IMR-90 (cell line): ENCODE results near the gene RNF2. TPM values are rescaled to one million over a fixed set of nuclear protein-coding genes. Genes with fewer than 3 reads are reported as not detected.

Experiments used
- ATAC-seq: fragments of 200-7000 bp; cut with Tn5 transposase; 2 replicates; pipeline ENCODE4 v1.9.1; 2020; ENCODE audit warnings: low read depth, mild to moderate bottlenecking, moderate library complexity
- BruUV-seq: library from RNA; stranded (reverse); fragments of 400-500 nt; replicated peaks from 2 replicates; lab custom pipeline; 2021; lab: Mats Ljungman, UMichigan
- CTCF ChIA-PET: fragments of 300-600 bp; formaldehyde crosslinking; extraction: SDS; loops from one replicate; lab custom pipeline; 2021; ENCODE audit warnings: antibody characterized with exemption; lab: Yijun Ruan, JAX
- POLR2A ChIA-PET: fragments of 300-600 bp; sonication (Branson Sonifier 250); formaldehyde crosslinking; loops from one replicate; lab custom pipeline; 2022; ENCODE audit warnings: antibody characterized with exemption; ENCODE audit not compliant: unreplicated experiment; lab: Charles Lee
- DNase-seq: peaks from one replicate; pipeline ENCODE4 v3.0.0; 2013
- H2AFZ ChIP-seq: replicated peaks from 2 replicates; pipeline ENCODE3; 2013; ENCODE audit warnings: low read length, mild to moderate bottlenecking; ENCODE audit not compliant: poor library complexity
- H2AK5ac ChIP-seq: 2 replicates; pipeline ENCODE4 v1.6.1; 2013; ENCODE audit warnings: low read depth, low read length, inconsistent platforms
- H2AK9ac ChIP-seq: replicated peaks from 2 replicates; pipeline ENCODE3; 2013; ENCODE audit warnings: mild to moderate bottlenecking, low read depth, low read length, moderate library complexity; ENCODE audit not compliant: poor library complexity
- H2BK120ac ChIP-seq: 2 replicates; pipeline ENCODE4 v1.6.1; 2013; ENCODE audit warnings: low read depth, low read length, inconsistent platforms
- H2BK15ac ChIP-seq: 3 replicates; pipeline ENCODE4 v1.6.1; 2013; ENCODE audit warnings: low read depth, low read length, inconsistent platforms
- H2BK20ac ChIP-seq: 2 replicates; pipeline ENCODE4 v1.6.1; 2013; ENCODE audit warnings: low read depth, mild to moderate bottlenecking, inconsistent platforms, low read length, moderate library complexity
- H2BK5ac ChIP-seq: 2 replicates; pipeline ENCODE4 v1.6.1; 2013; ENCODE audit warnings: mild to moderate bottlenecking, low read depth, low read length, inconsistent platforms; ENCODE audit not compliant: poor library complexity, severe bottlenecking
- H3K14ac ChIP-seq: replicated peaks from 2 replicates; pipeline ENCODE4 v1.6.1; 2013; ENCODE audit warnings: low read depth, low read length, inconsistent platforms
- H3K18ac ChIP-seq: 2 replicates; pipeline ENCODE4 v1.6.1; 2013; ENCODE audit warnings: low read depth, low read length, control low read depth
- H3K23ac ChIP-seq: 2 replicates; pipeline ENCODE4 v1.6.1; 2013; ENCODE audit warnings: low read depth, low read length, inconsistent platforms
- H3K27ac ChIP-seq: 2 replicates; pipeline ENCODE4 v1.5.1; 2013; ENCODE audit warnings: mild to moderate bottlenecking, control low read depth, low read length; ENCODE audit not compliant: insufficient read depth
- H3K27me3 ChIP-seq: 2 replicates; pipeline ENCODE4 v1.6.1; 2013; ENCODE audit warnings: low read length; ENCODE audit not compliant: control insufficient read depth, insufficient read depth
- H3K36me3 ChIP-seq: 2 replicates; pipeline ENCODE4 v1.6.1; 2013; ENCODE audit warnings: low read length, mixed read lengths; ENCODE audit not compliant: control insufficient read depth, insufficient read depth
- H3K4ac ChIP-seq: 2 replicates; pipeline ENCODE4 v1.6.1; 2013; ENCODE audit warnings: low read depth, low read length, inconsistent platforms
- H3K4me1 ChIP-seq: 2 replicates; pipeline ENCODE4 v1.6.1; 2013; ENCODE audit warnings: low read length, mixed read lengths; ENCODE audit not compliant: control insufficient read depth, insufficient read depth
- H3K4me2 ChIP-seq: 2 replicates; pipeline ENCODE4 v1.6.1; 2013; ENCODE audit warnings: low read depth, mild to moderate bottlenecking, control low read depth, low read length, moderate library complexity
- H3K4me3 ChIP-seq: 2 replicates; pipeline ENCODE4 v1.5.1; 2013; ENCODE audit warnings: low read depth, mild to moderate bottlenecking, control low read depth, low read length, moderate library complexity; ENCODE audit not compliant: insufficient read depth
- H3K56ac ChIP-seq: 2 replicates; pipeline ENCODE4 v1.6.1; 2013; ENCODE audit warnings: low read length, inconsistent platforms; ENCODE audit not compliant: insufficient read depth; ENCODE audit errors: extremely low read depth
- H3K79me1 ChIP-seq, 2 experiments: 2 replicates each; pipeline ENCODE4 v1.6.1; 2013; ENCODE audit warnings: low read length in 2 of 2, inconsistent platforms in 1 of 2, low read depth in 1 of 2
- H3K9ac ChIP-seq: 2 replicates; pipeline ENCODE4 v1.6.1; 2013; ENCODE audit warnings: low read depth, low read length, control low read depth
- H3K9me1 ChIP-seq: 2 replicates; pipeline ENCODE4 v1.6.1; 2013; ENCODE audit warnings: low read length, inconsistent platforms; ENCODE audit not compliant: insufficient read depth
- H3K9me3 ChIP-seq: 2 replicates; pipeline ENCODE4 v1.6.1; 2013; ENCODE audit warnings: low read length; ENCODE audit not compliant: control insufficient read depth, insufficient read depth
- H4K20me1 ChIP-seq: 2 replicates; pipeline ENCODE4 v1.6.1; 2013; ENCODE audit warnings: low read length, inconsistent platforms; ENCODE audit not compliant: insufficient read depth
- H4K5ac ChIP-seq: 2 replicates; pipeline ENCODE4 v1.6.1; 2013; ENCODE audit warnings: mild to moderate bottlenecking, low read depth, low read length, control low read depth
- H4K8ac ChIP-seq, 2 experiments: 2 replicates each; pipeline ENCODE4 v1.6.1; 2013; ENCODE audit warnings: low read depth in 2 of 2, low read length in 2 of 2, control low read depth in 1 of 2, inconsistent platforms in 1 of 2
- H4K91ac ChIP-seq: 2 replicates; pipeline ENCODE4 v1.6.1; 2013; ENCODE audit warnings: low read depth, low read length, inconsistent platforms; ENCODE audit not compliant: insufficient read depth
- BHLHE40 ChIP-seq: fragments of 150-350 bp; IDR thresholded peaks from 2 replicates; pipeline ENCODE4 v1.6.1; 2016; ENCODE audit warnings: mild to moderate bottlenecking, low read depth, low read length
- CEBPB ChIP-seq: IDR thresholded peaks from 2 replicates; pipeline ENCODE4 v1.6.1; 2012; ENCODE audit warnings: low read depth, low read length, improper control_type of control experiment
- CHD1 ChIP-seq: IDR thresholded peaks from 2 replicates; pipeline ENCODE4 v1.6.1; 2012; ENCODE audit warnings: low read depth, low read length, improper control_type of control experiment
- CTCF ChIP-seq: conservative IDR thresholded peaks from 2 replicates; pipeline ENCODE4 v1.5.1; 2012; ENCODE audit warnings: mild to moderate bottlenecking, low read depth, low read length, improper control_type of control experiment
- ELK1 ChIP-seq: fragments of 150-350 bp; IDR thresholded peaks from 2 replicates; pipeline ENCODE4 v1.6.1; 2016; ENCODE audit warnings: low read depth, mild to moderate bottlenecking, low read length, moderate library complexity, borderline replicate concordance
- FOS ChIP-seq: fragments of 150-350 bp; IDR thresholded peaks from 2 replicates; pipeline ENCODE4 v1.6.1; 2016; ENCODE audit warnings: low read depth, low read length
- MAFK ChIP-seq: IDR thresholded peaks from 2 replicates; pipeline ENCODE4 v1.6.1; 2012; ENCODE audit warnings: low read depth, low read length, improper control_type of control experiment
- MAZ ChIP-seq: IDR thresholded peaks from 2 replicates; pipeline ENCODE4 v1.6.1; 2012; ENCODE audit warnings: low read depth, mild to moderate bottlenecking, low read length, improper control_type of control experiment, moderate library complexity, borderline replicate concordance
- MXI1 ChIP-seq: IDR thresholded peaks from 2 replicates; pipeline ENCODE4 v1.6.1; 2012; ENCODE audit warnings: low read depth, mild to moderate bottlenecking, low read length, moderate library complexity, borderline replicate concordance
- NFE2L2 ChIP-seq: fragments of 150-350 bp; IDR thresholded peaks from 2 replicates; pipeline ENCODE4 v1.6.1; 2016; ENCODE audit warnings: low read depth, mild to moderate bottlenecking, low read length
- POLR2A ChIP-seq: IDR thresholded peaks from 2 replicates; pipeline ENCODE4 v1.6.1; 2012; ENCODE audit warnings: mild to moderate bottlenecking, low read depth, low read length
- RAD21 ChIP-seq: IDR thresholded peaks from 2 replicates; pipeline ENCODE4 v1.6.1; 2012; ENCODE audit warnings: low read length, improper control_type of control experiment
- RCOR1 ChIP-seq: IDR thresholded peaks from 2 replicates; pipeline ENCODE4 v1.6.1; 2012; ENCODE audit warnings: mild to moderate bottlenecking, low read length, improper control_type of control experiment; ENCODE audit not compliant: insufficient replicate concordance
- RFX5 ChIP-seq: IDR thresholded peaks from 2 replicates; pipeline ENCODE4 v1.8.0; 2012; ENCODE audit warnings: low read depth, mild to moderate bottlenecking, low read length, moderate library complexity
- SMC3 ChIP-seq: fragments of 150-350 bp; IDR thresholded peaks from 2 replicates; pipeline ENCODE4 v1.6.1; 2016; ENCODE audit warnings: low read depth, mild to moderate bottlenecking, antibody characterized with exemption, low read length, moderate library complexity
- USF2 ChIP-seq: fragments of 150-350 bp; IDR thresholded peaks from 2 replicates; pipeline ENCODE4 v1.6.1; 2017; ENCODE audit warnings: mild to moderate bottlenecking, antibody characterized with exemption, low read length, low read depth
- WGBS, 2 experiments: methylation state at CpG; one replicate each; pipeline versions ENCODE4 v1.1.5 to v1.1.7; 2013; ENCODE audit warnings: missing lambda C conversion rate in 2 of 2; ENCODE audit not compliant: insufficient read length in 1 of 2; ENCODE audit errors: extremely low coverage in 2 of 2; 5-methylcytosine and 5-hydroxymethylcytosine counted together
- dilution Hi-C: fragments of 300-500 bp; cut with HindIII; formaldehyde crosslinking; loops from one replicate; pipeline ENCODE4 v1.14.3; 2018; ENCODE audit warnings: low sequenced_read_pairs; ENCODE audit not compliant: unreplicated experiment
- in situ Hi-C: fragments of 300-500 bp; cut with MboI; formaldehyde crosslinking; loops from 3 replicates; pipeline ENCODE4 v1.14.3; 2019; ENCODE audit warnings: low sequenced_read_pairs, inconsistent platforms, mixed read lengths
- intact Hi-C: fragments of 100-400 bp; cut with micrococcal nuclease; formaldehyde crosslinking; loops from 2 replicates; pipeline ENCODE4 v1.10.0; 2022
- polyA plus RNA-seq, 3 experiments: library from polyadenylated mRNA; depleted of rRNA; stranded (reverse); fragments of >200 nt; gene quantifications; 2 replicates each; pipeline ENCODE4 v1.2.3, GENCODE V29; 2012; ENCODE audit warnings: low replicate concordance in 1 of 3
- total RNA-seq: library from RNA; depleted of rRNA; stranded (reverse); fragments of >200 nt; gene quantifications from 2 replicates; pipeline ENCODE4 v1.2.3, GENCODE V29; 2012

Gene RNF2
- total and polyA plus RNA-seq, 2 of the 4 experiments (the other 2 are of a cell fraction) = 22.6 to 48.8 TPM

- Histone ChIP-seq H3K18ac (no peak overlapping the region), H2AFZ (no peak overlapping the region), H2BK15ac (no peak overlapping the region), H3K9me1 (no peaks in the 10 kb centered on the region), H3K23ac (no peak overlapping the region), H2AK5ac (no peak overlapping the region), H3K27ac (no peak overlapping the region), H2BK20ac (no peak overlapping the region), H4K5ac (no peak overlapping the region), H3K4me1 (no peaks in the 10 kb centered on the region), H3K9ac (no peak overlapping the region), H3K36me3 (peaks cover 22% of the 10 kb centered on the region), H3K79me1 (no peaks in the 10 kb centered on the region), H3K27me3 (no peaks in the 10 kb centered on the region), H4K91ac (no peak overlapping the region), H3K9me3 (peaks cover 9% of the 10 kb centered on the region), H2AK9ac (no peak overlapping the region), H4K20me1 (no peaks in the 10 kb centered on the region), H3K4ac (no peak overlapping the region), H3K56ac (no peak overlapping the region), H3K14ac (no peak overlapping the region), H2BK5ac (no peak overlapping the region), H4K8ac (no peak overlapping the region), H3K4me2 (no peak overlapping the region), H3K4me3 (no peak overlapping the region), H2BK120ac (no peak overlapping the region)
- BruUV-seq = no TSS peak
- TF ChIP-seq CEBPB (no peak), CTCF (no peak), FOS (no peak), NFE2L2 (no peak), MXI1 (no peak), RFX5 (no peak), CHD1 (no peak), USF2 (no peak), RAD21 (no peak), ELK1 (no peak), SMC3 (no peak), MAZ (no peak), BHLHE40 (no peak), MAFK (no peak), POLR2A (no peak), RCOR1 (no peak)
- POLR2A ChIA-PET = no interaction called here
- intact Hi-C loops = no loop called here
- ATAC-seq (no peak), DNase-seq (no peak)
- CTCF ChIA-PET = no interaction called here
- dilution Hi-C loops = no loop called here
- in situ Hi-C loops = no loop called here
- no CpG with 5 or more reads among the region's 2 CpGs for WGBS, 2 experiments
These were observed 84.3 kb downstream of the RNF2 start for GRCh38 chr1:185129708-185130107.
